HG02588 (cell line): ENCODE data around the gene GPR26.
"Not testable (repeated sequence)": the region's sequence is repeated elsewhere in the genome, so short reads cannot be mapped to it uniquely, and the experiment has no call there.

Experiments used
- ATAC-seq: cut with Tn5 transposase; IDR thresholded peaks from one replicate; pipeline ENCODE4 v1.9.1; 2021; ENCODE audit warnings: mild to moderate bottlenecking, moderate library complexity; ENCODE audit not compliant: unreplicated experiment

GPR26 gene

GRCh38 chr10:123704076-123704475 is 37.9 kb downstream of the GPR26 start:
- no peak for ATAC-seq

GRCh38 chr10:123704812-123705211 is 38.7 kb downstream of the GPR26 start:
- no peak for ATAC-seq

DNA sequence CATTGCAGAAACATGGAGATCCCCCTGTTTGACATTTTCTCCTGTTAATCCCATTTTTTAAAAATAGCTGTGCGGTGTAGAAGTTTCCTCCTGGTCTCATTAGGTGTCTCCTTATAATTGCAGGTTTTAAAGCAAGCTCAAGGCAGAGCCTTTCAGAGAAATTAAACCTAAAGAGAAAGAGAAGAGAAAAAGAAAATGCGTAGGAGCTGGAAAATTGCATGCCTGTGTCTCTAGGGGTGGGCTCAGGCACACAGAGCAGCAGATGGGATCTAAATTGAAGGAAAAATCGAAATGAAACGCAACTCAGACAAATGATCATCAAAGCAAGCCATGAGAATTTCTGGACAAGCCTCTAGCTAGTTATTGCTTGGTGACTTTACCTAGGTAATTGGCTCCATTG is 40.1 kb downstream of the GPR26 start:
- ATAC-seq: no peak

- ATAC-seq: no peak
Measured at GRCh38 chr10:123715546-123715945, 49.4 kb downstream of the GPR26 start.

- ATAC-seq: no peak
Measured at GRCh38 chr10:123717336-123717735, 51.2 kb downstream of the GPR26 start.

- ATAC-seq: no peak
Measured at GRCh38 chr10:123718544-123719060, 52.4 kb downstream of the GPR26 start.

DNA sequence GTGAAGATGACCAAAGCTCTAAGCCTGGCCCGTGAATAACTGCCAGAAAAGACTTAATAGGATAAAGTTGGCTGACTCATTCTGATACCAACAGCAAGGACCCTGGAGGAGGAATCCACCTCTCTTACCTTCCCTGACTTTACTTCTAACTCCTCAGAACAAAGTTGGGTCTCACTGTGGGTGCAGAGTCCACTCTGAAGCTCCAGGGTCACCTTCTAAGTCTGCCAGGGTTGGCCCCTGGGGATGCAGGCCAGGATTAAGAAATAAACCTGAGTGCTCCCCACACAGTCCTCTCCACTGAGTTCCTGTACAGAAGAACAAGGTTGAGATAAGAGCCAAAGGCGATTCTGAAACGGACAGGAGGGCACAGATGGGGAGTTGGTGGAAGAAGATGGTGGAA is 54.4 kb downstream of the GPR26 start:
- ATAC-seq: no peak

DNA sequence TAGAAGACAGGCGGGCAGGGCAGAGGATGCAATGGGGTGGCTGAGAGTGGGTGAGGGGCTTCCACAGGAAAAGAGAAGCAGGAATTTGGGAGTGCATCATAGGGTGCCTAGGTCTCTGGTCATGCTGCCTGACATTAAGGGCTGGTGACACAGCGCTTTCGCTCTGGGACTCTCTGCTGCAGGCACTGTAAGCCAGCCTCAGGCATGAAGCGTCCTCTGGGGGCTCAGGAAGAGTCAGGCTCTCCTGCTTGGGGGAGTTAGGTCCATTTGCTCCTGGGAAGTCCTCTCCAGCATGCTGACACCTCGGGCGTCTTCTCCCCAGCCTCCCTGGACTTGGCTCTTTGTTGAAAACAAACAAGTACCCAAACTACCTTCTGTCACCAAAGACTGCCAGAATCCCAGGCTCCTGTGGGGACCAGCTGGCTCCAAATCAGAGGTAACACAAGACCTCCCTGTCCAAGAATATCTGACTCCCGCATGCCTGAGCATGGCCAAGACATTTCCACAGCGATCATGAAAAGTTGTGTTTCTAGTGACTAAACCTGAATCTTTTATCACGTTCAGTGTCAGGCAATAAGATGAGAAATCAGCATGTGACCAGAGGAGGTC is 55.4 kb downstream of the GPR26 start:
- no peak for ATAC-seq

DNA sequence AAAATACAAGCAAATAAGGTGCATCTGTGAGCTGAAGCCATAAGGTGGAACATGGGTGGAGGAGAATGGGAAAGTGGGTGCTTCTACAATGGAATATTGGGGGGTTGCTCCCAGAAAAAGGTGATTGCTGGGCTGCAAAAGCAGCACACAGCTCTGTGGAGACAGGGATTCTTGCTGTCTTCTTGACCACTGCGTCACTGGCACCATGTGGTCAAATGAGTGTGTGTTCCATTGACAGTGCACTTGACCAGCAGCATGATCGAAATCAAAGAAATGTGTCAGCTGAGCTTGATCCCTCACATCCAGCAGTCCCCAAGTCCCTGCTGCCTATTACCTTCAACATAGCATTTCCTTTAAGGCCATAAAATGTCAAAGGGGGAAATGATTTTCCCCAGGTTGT is 56.2 kb downstream of the GPR26 start:
- no peak for ATAC-seq

DNA sequence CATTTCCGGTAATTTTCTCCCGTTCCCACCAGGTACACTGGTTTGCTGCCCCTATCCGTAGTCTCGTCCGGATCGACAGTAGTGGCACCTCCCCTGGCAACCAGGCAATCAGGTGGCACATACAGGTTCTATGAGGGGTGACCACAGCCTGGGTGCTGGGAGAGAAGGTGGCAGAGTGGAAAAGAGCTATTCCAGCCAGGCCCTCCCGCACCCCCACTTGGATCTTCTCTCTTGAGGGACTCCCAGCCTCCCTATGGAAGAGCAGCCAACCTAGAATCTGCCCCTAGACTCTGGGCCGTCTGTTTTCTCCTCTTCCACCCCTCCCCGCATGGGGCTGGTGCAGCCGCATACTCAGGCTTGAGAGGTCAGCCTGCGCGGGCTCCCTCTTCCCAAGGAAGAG is 58.6 kb downstream of the GPR26 start:
- ATAC-seq: no peak

GRCh38 chr10:123726381-123726780 is 60.2 kb downstream of the GPR26 start:
- no peak for ATAC-seq

DNA sequence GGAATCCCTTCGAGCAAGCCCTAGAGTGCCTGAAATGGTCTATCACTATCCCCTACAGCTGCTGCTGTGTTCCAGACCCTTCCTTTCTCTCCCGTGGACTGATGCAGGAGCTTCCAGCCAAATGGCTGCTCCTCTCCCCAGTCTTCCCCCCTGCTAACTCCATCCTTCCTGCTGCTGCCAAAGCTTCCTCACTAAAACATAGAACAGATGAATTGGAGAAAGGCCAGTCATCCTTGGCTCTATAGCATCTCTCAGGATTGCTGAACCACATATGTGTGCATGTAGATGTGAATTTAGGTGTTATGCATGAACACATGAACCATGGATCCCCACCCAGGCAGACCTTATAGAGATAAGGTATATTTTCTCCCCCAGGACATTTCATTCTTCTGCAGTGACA is 60.7 kb downstream of the GPR26 start:
- ATAC-seq: no peak

- ATAC-seq: no peak
Measured at GRCh38 chr10:123729523-123729922, 63.4 kb downstream of the GPR26 start.

GRCh38 chr10:123736917-123737316 is 70.8 kb downstream of the GPR26 start:
- ATAC-seq: not testable (repeated sequence)

DNA sequence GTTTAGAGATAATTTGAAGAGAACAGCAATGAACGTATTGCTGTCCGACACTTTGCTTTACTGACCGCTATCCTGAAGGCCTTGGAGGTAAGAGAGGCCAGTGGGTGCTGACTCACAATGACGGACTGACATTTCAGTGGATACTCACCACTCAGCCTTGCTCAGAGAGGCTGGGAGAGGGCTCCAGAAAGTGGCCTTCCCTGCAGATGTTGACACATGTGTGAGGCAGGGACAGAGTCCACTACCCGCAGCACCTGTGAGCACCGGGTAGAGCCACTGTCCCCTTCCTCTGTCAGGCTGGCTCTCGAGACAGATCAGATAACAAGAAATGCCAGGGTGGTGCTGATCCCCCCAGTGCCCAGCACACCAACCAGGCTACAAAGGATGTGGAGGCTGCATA is 75.0 kb downstream of the GPR26 start:
- ATAC-seq: no peak

GRCh38 chr10:123741711-123742110 is 75.6 kb downstream of the GPR26 start:
- ATAC-seq: no peak

- ATAC-seq: no peak
Measured at GRCh38 chr10:123742751-123743440, 76.7 kb downstream of the GPR26 start.

DNA sequence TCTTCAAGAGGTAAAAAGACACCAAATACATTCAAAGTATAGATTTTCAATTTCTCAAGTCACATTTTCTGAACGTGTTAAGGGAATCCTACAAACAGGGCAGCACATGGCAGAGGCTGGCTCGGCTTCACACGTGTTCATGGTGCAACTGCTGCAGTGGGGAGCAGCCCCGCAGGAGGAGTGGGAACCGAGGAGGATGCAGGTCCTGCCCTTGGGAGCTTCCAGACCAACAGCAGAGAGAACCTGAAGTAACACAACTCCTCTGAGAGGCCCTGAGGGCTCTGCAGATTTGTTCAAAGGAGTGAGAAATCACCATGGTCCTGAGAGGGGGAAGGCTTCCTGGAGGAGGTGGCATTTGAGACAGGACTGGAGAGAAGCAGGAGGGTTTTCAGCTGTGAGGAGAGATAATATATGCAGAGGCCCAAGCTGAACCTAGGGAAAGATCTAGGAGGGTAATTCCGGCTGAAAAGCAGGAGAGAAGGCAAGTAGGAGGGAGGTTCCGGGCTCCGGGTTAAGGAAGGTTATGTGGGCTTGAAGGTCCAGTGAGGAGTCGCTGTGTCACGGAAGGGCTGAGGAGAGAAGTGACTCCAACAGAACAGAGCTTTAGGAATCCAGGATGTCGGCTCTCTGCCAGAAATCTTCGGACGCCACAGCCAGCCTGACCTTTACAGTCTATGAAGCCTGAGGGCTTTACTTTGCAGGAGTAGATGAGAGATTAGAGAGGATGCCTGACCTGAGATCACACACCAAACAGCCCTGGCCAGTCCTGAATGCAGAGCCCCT is 77.5 kb downstream of the GPR26 start:
- ATAC-seq: no peak

DNA sequence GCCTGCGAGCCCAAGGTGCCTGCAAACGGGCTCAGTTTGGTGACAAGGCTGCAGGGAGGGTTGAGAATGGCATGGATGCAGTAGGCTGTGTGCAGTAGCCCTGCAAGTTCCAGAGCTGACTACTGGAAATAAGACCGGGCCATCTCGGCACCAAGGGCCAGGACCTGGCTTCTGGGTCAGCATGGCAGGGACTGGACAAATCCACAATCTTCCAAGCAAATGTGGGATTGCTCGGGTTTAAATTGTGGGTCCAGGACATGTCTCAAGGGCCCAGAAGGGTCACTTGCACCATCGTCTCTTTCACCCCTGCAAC is 78.0 kb downstream of the GPR26 start:
- no peak for ATAC-seq
